ENCODE measurements around the gene TDRD15. TPM values are rescaled to one million over a fixed set of nuclear protein-coding genes. Genes with fewer than 3 reads are reported as not detected.

TDRD15 gene
- polyA plus RNA-seq, 1 donor (not counting 4 experiments of a cell fraction or from before 2014, with no cell fraction given): not detected

- no peak for FAIRE-seq
- Histone ChIP-seq H3K9me1 (ENCODE audit: control insufficient read depth, extremely low read depth, insufficient read depth, low read length) (no peaks in the 10 kb centered on the region), H3K4me2 (ENCODE audit: control insufficient read depth, extremely low read depth, insufficient read depth, low read depth, low read length) (no peak overlapping the region), H4K20me1 (ENCODE audit: control insufficient read depth, extremely low read depth, insufficient read depth, low read length) (no peaks in the 10 kb centered on the region), H3K27me3 (ENCODE audit: control insufficient read depth, extremely low read depth, insufficient read depth, low read length) (no peaks in the 10 kb centered on the region), H3K36me3 (ENCODE audit: control insufficient read depth in 2 of 2, extremely low read depth in 1 of 2, insufficient read depth in 2 of 2, low read length in 2 of 2) (no peaks in the 10 kb centered on the region), H3K9me3 (ENCODE audit: control insufficient read depth, low read depth, low read length) (no peaks in the 10 kb centered on the region), H3K4me3 (ENCODE audit: control insufficient read depth in 2 of 3, extremely low read depth in 1 of 3, insufficient read depth in 2 of 3, low read depth in 1 of 3, low read length in 3 of 3) (no peak overlapping the region), H3K4me1 (ENCODE audit: control insufficient read depth, extremely low read depth, insufficient read depth, low read length) (no peaks in the 10 kb centered on the region), H2AFZ (ENCODE audit: control insufficient read depth, low read length) (no peak overlapping the region), H3K9ac (ENCODE audit: control insufficient read depth, extremely low read depth, insufficient read depth, low read length) (no peak overlapping the region), H3K79me2 (ENCODE audit: control insufficient read depth, insufficient read depth, low read length) (no peaks in the 10 kb centered on the region), H3K27ac (ENCODE audit: control insufficient read depth, insufficient read depth, low read length) (no peak overlapping the region)
- TF ChIP-seq EZH2 (IDR thresholded peaks at IDR 0.05; ENCODE audit: low read length): no peak
- TF ChIP-seq CTCF (optimal IDR thresholded peaks at IDR 0.05 in 1 of 3, IDR thresholded peaks at IDR 0.05 in 1 of 3, conservative IDR thresholded peaks at IDR 0.05 in 1 of 3; ENCODE audit: extremely low read depth in 1 of 3, insufficient read depth in 2 of 3, low read length in 3 of 3): no peak
- no peak for DNase-seq (ENCODE audit: low read depth, low spot score)
- dilution Hi-C loops (cut with MboI; ENCODE audit: extremely low pct_ligation_motif_present, low sequenced_read_pairs): no loop called here
These were observed 40.3 kb upstream of the TDRD15 start for GRCh38 chr2:21083482-21083881.

- H4K20me1 ChIP-seq (ENCODE audit: control insufficient read depth, extremely low read depth, insufficient read depth, low read length): no peaks in the 10 kb centered on the region
- no peak overlapping the region for H3K9ac ChIP-seq (ENCODE audit: control insufficient read depth, extremely low read depth, insufficient read depth, low read length)
- TF ChIP-seq CTCF (optimal IDR thresholded peaks at IDR 0.05 in 1 of 3, IDR thresholded peaks at IDR 0.05 in 1 of 3, conservative IDR thresholded peaks at IDR 0.05 in 1 of 3; ENCODE audit: extremely low read depth in 1 of 3, insufficient read depth in 2 of 3, low read length in 3 of 3) (no peak), EZH2 (IDR thresholded peaks at IDR 0.05; ENCODE audit: low read length) (no peak)
- H2AFZ ChIP-seq (ENCODE audit: control insufficient read depth, low read length): no peak overlapping the region
- no peak overlapping the region for H3K4me3 ChIP-seq (ENCODE audit: control insufficient read depth in 2 of 3, extremely low read depth in 1 of 3, insufficient read depth in 2 of 3, low read depth in 1 of 3, low read length in 3 of 3)
- H3K9me1 ChIP-seq (ENCODE audit: control insufficient read depth, extremely low read depth, insufficient read depth, low read length): no peaks in the 10 kb centered on the region
- no peaks in the 10 kb centered on the region for H3K9me3 ChIP-seq (ENCODE audit: control insufficient read depth, low read depth, low read length)
- H3K27ac ChIP-seq (ENCODE audit: control insufficient read depth, insufficient read depth, low read length): no peak overlapping the region
- H3K4me2 ChIP-seq (ENCODE audit: control insufficient read depth, extremely low read depth, insufficient read depth, low read depth, low read length): no peak overlapping the region
- no peaks in the 10 kb centered on the region for H3K79me2 ChIP-seq (ENCODE audit: control insufficient read depth, insufficient read depth, low read length)
- no peaks in the 10 kb centered on the region for H3K36me3 ChIP-seq (ENCODE audit: control insufficient read depth in 2 of 2, extremely low read depth in 1 of 2, insufficient read depth in 2 of 2, low read length in 2 of 2)
- no peaks in the 10 kb centered on the region for H3K4me1 ChIP-seq (ENCODE audit: control insufficient read depth, extremely low read depth, insufficient read depth, low read length)
- FAIRE-seq: no peak
- dilution Hi-C loops (cut with MboI; ENCODE audit: extremely low pct_ligation_motif_present, low sequenced_read_pairs): no loop called here
- no peak for DNase-seq (ENCODE audit: low read depth, low spot score)
- no peaks in the 10 kb centered on the region for H3K27me3 ChIP-seq (ENCODE audit: control insufficient read depth, extremely low read depth, insufficient read depth, low read length)
These were observed 39.4 kb upstream of the TDRD15 start for GRCh38 chr2:21084401-21084800.

Measured in keratinocyte (primary cell).